Right lobe of liver (tissue), 6 donors: ENCODE results near the gene OXT. TPM values are rescaled to one million over a fixed set of nuclear protein-coding genes. Genes with fewer than 3 reads are reported as not detected.

ENCODE experiments used
- ATAC-seq, 4 donors: fragments of 200-7000 bp; cut with Tn5 transposase; one replicate each; pipeline ENCODE4 v1.9.1; 2020; ENCODE audit warnings: mild to moderate bottlenecking in 4 of 4, moderate library complexity in 4 of 4
- DNase-seq, 3 donors: peaks; one replicate each; pipeline ENCODE4 v3.0.0-alpha.2; 2020
- H3K27ac ChIP-seq, 3 donors: fragments of 200-600 bp; one replicate each; pipeline ENCODE4 v1.8.0; 2022
- H3K27me3 ChIP-seq, 2 donors: fragments of 200-600 bp; one replicate each; pipeline ENCODE4 v1.8.0; 2022
- H3K36me3 ChIP-seq, 4 donors: fragments of 200-600 bp; sonication (generic) in 1 of 4; one replicate each; pipeline versions ENCODE4 v1.5.1 to v1.8.0; 2017 to 2022; ENCODE audit warnings: control low read depth in 1 of 4
- H3K4me1 ChIP-seq, 4 donors: fragments of 200-600 bp; sonication (generic) in 1 of 4; one replicate each; pipeline versions ENCODE4 v1.5.1 to v1.8.0; 2017 to 2022; ENCODE audit warnings: control low read depth in 1 of 4
- H3K4me3 ChIP-seq, 3 donors: fragments of 200-600 bp; one replicate each; pipeline ENCODE4 v1.8.0; 2022
- H3K9me3 ChIP-seq, 4 donors: fragments of 200-600 bp; sonication (generic) in 1 of 4; one replicate each; pipeline versions ENCODE4 v1.5.1 to v1.8.0; 2017 to 2022; ENCODE audit warnings: control low read depth in 1 of 4
- POLR2A ChIP-seq: fragments of 450-650 bp; IDR thresholded peaks from one replicate; pipeline ENCODE4 v1.6.1; 2017; ENCODE audit warnings: antibody characterized with exemption, mild to moderate bottlenecking
- WGBS: methylation state at CpG from one replicate; pipeline ENCODE4 v1.1.6; 2018; ENCODE audit warnings: low coverage, low lambda C conversion rate; ENCODE audit not compliant: insufficient coverage; ENCODE audit errors: missing lambda C conversion rate; 5-methylcytosine and 5-hydroxymethylcytosine counted together
- intact Hi-C, 2 donors: fragments of 100-400 bp; cut with DNase I; formaldehyde crosslinking; loops; one replicate each; pipeline versions ENCODE4 v1.11.2 to v1.14.1; 2022
- total RNA-seq, 6 experiments: library from RNA; depleted of rRNA in 2 of 6; stranded (reverse); fragments of >200 nt in 2 of 6; fragmentation: NEBNext Ultra II Directional in 3 of 6; extraction: Animal tissue kit (Norgen Biotek cat#: 25700) in 3 of 6; gene quantifications; one replicate each; pipeline versions ENCODE4 v1.1.0 to v1.2.4, GENCODE V29; 2016 to 2023
- TF ChIP-seq, protein P1 (sequence below), 4 donors: fragments of 200-600 bp in 3 of 4; fragments of 450-650 bp in 1 of 4; IDR thresholded peaks; one replicate each; pipeline versions ENCODE4 v1.5.1 to v1.8.0; 2016 to 2022; ENCODE audit warnings: antibody characterized with exemption in 4 of 4, mild to moderate bottlenecking in 2 of 4
- donor health status: DM: no; HTN: yes; CAD: no.
- donor health status: DM: no; HTN: no; CAD: no.
- donor health status: DM: no; HTN: no; CAD: no.
- donor health status: DM: no; HTN: yes; CAD: no.
- donor health status: DM: no; HTN: yes; CAD: no.

Gene OXT
- total RNA-seq, 6 experiments from 2014 or later = 1.8 to 41.2 (median 7.0) TPM

DNA sequence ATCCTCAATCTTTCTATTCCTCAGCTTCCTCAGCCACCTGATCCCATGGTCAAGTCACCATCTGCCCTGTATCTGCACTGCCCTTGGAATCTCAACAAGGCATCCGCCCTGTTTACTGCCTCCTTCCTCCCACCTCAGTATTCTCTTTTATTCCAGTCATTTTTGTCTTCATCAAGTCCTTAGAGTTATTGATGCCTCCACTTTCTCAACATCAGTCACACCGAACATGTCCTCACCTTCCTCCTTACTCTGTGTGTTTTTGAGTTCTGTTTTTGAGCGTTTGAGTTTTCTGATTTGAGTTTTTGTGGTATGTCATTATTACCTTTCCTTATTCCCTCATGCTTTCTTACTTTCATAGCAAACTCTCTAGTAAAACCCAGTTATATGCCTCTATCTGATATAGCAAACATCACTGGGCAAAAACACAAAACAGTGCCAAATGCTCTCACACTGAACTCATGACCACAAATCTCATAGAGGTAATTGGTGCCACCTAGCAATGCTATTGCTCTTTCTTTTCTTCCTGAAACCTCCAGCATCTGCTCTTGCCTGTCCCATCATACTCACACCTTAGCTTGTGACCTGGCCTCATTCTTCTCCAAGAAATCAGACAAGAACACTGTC, 39.8 kb upstream of the OXT start:
- intact Hi-C loops = no loop called here
- Histone ChIP-seq H3K9me3 (no peaks in the 10 kb centered on the region), H3K27ac (no peak overlapping the region), H3K4me3 (no peak overlapping the region), H3K27me3 (no peaks in the 10 kb centered on the region), H3K36me3 (peaks cover 0 to 21% (median 8%) of the 10 kb centered on the region in 4 donors), H3K4me1 (peaks cover 0 to 4% (median 0%) of the 10 kb centered on the region in 4 donors)
- DNase-seq = no peak
- 86% methylated on average over 3 of the region's 3 CpGs for WGBS
- no peak for ATAC-seq
- TF ChIP-seq, protein P1, sequence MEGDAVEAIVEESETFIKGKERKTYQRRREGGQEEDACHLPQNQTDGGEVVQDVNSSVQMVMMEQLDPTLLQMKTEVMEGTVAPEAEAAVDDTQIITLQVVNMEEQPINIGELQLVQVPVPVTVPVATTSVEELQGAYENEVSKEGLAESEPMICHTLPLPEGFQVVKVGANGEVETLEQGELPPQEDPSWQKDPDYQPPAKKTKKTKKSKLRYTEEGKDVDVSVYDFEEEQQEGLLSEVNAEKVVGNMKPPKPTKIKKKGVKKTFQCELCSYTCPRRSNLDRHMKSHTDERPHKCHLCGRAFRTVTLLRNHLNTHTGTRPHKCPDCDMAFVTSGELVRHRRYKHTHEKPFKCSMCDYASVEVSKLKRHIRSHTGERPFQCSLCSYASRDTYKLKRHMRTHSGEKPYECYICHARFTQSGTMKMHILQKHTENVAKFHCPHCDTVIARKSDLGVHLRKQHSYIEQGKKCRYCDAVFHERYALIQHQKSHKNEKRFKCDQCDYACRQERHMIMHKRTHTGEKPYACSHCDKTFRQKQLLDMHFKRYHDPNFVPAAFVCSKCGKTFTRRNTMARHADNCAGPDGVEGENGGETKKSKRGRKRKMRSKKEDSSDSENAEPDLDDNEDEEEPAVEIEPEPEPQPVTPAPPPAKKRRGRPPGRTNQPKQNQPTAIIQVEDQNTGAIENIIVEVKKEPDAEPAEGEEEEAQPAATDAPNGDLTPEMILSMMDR (IDR thresholded peaks at IDR 0.05) = no peak
- no peak for TF ChIP-seq POLR2A

DNA sequence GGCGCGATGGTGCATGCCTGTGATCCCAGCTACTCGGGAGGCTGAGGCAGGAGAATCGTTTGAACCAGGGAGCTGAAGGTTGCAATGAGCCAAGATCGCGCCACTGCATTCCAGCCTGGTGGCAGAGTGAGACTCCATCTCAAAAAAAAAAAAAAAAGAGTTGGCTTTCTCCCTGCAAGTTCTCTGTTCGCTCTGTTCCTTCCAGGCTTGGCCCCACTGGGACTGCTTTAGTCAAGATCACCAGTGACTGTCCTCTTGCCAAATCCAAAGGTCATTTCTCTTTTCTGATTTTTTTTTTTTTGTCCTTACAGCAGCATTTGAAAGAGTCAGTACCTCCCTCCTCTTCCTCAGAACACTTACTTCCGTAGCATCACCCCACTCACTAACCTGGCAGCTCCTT, 38.8 kb upstream of the OXT start:
- Histone ChIP-seq H3K27me3 (no peaks in the 10 kb centered on the region), H3K27ac (no peak overlapping the region), H3K4me1 (peaks cover 0 to 4% (median 0%) of the 10 kb centered on the region in 4 donors), H3K9me3 (no peaks in the 10 kb centered on the region), H3K36me3 (peaks cover 0 to 21% (median 6%) of the 10 kb centered on the region in 4 donors), H3K4me3 (no peak overlapping the region)
- intact Hi-C loops = no loop called here
- DNase-seq = no peak
- TF ChIP-seq, protein P1 (IDR thresholded peaks at IDR 0.05) = no peak
- no peak for TF ChIP-seq POLR2A
- ATAC-seq = peak in 2 of 4 donors; percentile 29 to 58
- 94% methylated on average over 5 of the region's 8 CpGs for WGBS

DNA sequence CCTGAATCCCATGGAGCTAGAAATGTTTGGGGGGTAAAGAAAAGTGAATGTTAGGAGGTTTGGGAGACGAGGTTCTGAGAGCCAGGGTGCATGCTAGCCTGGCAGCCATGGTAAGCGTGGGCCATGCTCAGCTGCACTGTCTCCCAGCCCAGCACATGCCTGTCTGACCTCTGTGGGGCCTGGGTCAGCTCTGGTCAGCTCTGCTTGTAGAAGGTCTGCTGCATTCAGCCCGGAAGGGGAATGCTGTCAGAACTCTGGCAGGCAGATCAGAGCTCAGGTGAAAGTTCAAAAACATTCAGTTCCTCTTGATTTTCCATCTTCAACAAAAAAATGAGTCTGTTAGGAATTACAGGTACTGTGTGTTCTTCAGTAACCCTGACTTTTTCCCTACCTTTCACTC, 33.8 kb upstream of the OXT start:
- ATAC-seq = peak; percentile 40 to 55 (median 50)
- peaks cover 0 to 19% (median 6%) of the 10 kb centered on the region in 4 donors for H3K36me3 ChIP-seq
- no peak overlapping the region for H3K27ac ChIP-seq
- peaks cover 0 to 11% (median 2%) of the 10 kb centered on the region in 4 donors for H3K4me1 ChIP-seq
- intact Hi-C loops = no loop called here
- H3K4me3 ChIP-seq = no peak overlapping the region
- no peaks in the 10 kb centered on the region for H3K9me3 ChIP-seq
- peak in 1 of 3 donors; percentile 72 for DNase-seq
- no peaks in the 10 kb centered on the region for H3K27me3 ChIP-seq
- WGBS = 11% methylated on average over 3 of the region's 3 CpGs
- TF ChIP-seq POLR2A = no peak
- TF ChIP-seq, protein P1 (IDR thresholded peaks at IDR 0.05) = no peak

DNA sequence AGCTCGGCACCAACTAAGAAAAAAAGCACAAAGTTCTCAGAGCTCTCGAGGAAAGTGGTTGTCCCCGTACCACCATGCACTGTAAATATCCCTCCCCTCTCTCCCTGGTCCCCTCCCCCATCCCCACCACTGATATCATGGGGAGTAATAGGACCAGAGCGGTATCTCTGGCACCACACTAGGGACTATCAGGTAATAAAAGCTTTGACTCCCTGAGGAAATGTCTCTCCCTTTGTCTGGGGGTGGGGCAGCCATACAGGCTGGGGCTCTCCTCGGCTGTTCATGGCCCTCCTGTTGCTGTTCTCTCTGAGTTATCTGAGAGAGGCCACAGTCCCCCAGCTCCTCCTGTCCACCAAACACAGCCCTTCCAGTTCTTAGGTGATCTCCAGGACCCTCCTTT, 33.0 kb upstream of the OXT start:
- Histone ChIP-seq H3K4me1 (peaks cover 0 to 16% (median 3%) of the 10 kb centered on the region in 4 donors), H3K27ac (no peak overlapping the region), H3K36me3 (peaks cover 0 to 19% (median 6%) of the 10 kb centered on the region in 4 donors), H3K4me3 (no peak overlapping the region), H3K9me3 (no peaks in the 10 kb centered on the region), H3K27me3 (no peaks in the 10 kb centered on the region)
- intact Hi-C loops = no loop called here
- DNase-seq (no peak), ATAC-seq (no peak)
- TF ChIP-seq, protein P1 (IDR thresholded peaks at IDR 0.05) = no peak
- no peak for TF ChIP-seq POLR2A
- WGBS = 83% methylated on average over 3 of the region's 5 CpGs
